CD4-positive, alpha-beta T cell (primary cell): Measurements from ENCODE around the gene PRKG1. TPM values are rescaled to one million over a fixed set of nuclear protein-coding genes. Genes with fewer than 3 reads are reported as not detected.

Experiments used
- ATAC-seq: fragments of 200-7000 bp; cut with Tn5 transposase; one replicate; pipeline ENCODE4 v1.10.0; 2022; ENCODE audit warnings: mild to moderate bottlenecking; ENCODE audit not compliant: poor library complexity
- CTCF ChIA-PET: fragments of 350-600 bp; sonication (Branson Sonifier 250); formaldehyde crosslinking; loops from one replicate; lab custom pipeline; 2021; ENCODE audit warnings: antibody characterized with exemption, inconsistent platforms; lab: Charles Lee
- POLR2A ChIA-PET: fragments of 350-600 bp; sonication (Branson Sonifier 250); formaldehyde crosslinking; loops from one replicate; lab custom pipeline; 2021; ENCODE audit warnings: antibody characterized with exemption, inconsistent platforms; lab: Charles Lee
- DNase-seq, 14 experiments: peaks; one replicate each; pipeline ENCODE4 v3.0.0-alpha.2; 2013 to 2020; ENCODE audit warnings: mixed read lengths in 2 of 14
- H3K27ac ChIP-seq, 2 donors: one replicate each; pipeline versions ENCODE4 v1.5.1 to v1.7.0; 2013; ENCODE audit warnings: low read length in 2 of 2, low read depth in 1 of 2, mild to moderate bottlenecking in 1 of 2
- H3K27me3 ChIP-seq, 2 experiments: 1 replicate in 1 of 2; 2 replicates in 1 of 2; pipeline versions ENCODE4 v1.6.1 to v1.7.0; 2013; ENCODE audit warnings: low read length in 2 of 2, control low read depth in 1 of 2, mild to moderate bottlenecking in 1 of 2, moderate library complexity in 1 of 2; ENCODE audit not compliant: insufficient read depth in 2 of 2, control insufficient read depth in 1 of 2
- H3K36me3 ChIP-seq: one replicate; pipeline ENCODE4 v1.6.1; 2013; ENCODE audit warnings: low read length, control low read depth; ENCODE audit not compliant: insufficient read depth
- H3K4me1 ChIP-seq: one replicate; pipeline ENCODE4 v1.6.1; 2013; ENCODE audit warnings: low read length, control low read depth; ENCODE audit not compliant: insufficient read depth
- H3K4me3 ChIP-seq: one replicate; pipeline ENCODE4 v1.5.1; 2013; ENCODE audit warnings: mild to moderate bottlenecking, low read length, moderate library complexity
- H3K9me3 ChIP-seq, 2 experiments: 1 replicate in 1 of 2; 2 replicates in 1 of 2; pipeline versions ENCODE4 v1.6.1 to v1.7.0; 2013; ENCODE audit warnings: low read length in 2 of 2, mild to moderate bottlenecking in 2 of 2, control low read depth in 1 of 2, moderate library complexity in 1 of 2; ENCODE audit not compliant: control insufficient read depth in 1 of 2, insufficient read depth in 1 of 2
- H3K27ac Mint-ChIP-seq: one replicate; pipeline ENCODE4 v1.8.0; 2020; ENCODE audit warnings: mixed read lengths
- H3K27me3 Mint-ChIP-seq: one replicate; pipeline ENCODE4 v1.8.0; 2021; ENCODE audit warnings: mixed read lengths
- H3K36me3 Mint-ChIP-seq: one replicate; pipeline ENCODE4 v1.8.0; 2021; ENCODE audit warnings: low read depth, mixed read lengths
- H3K4me1 Mint-ChIP-seq: one replicate; pipeline ENCODE4 v1.8.0; 2021; ENCODE audit warnings: low read depth, mixed read lengths
- H3K4me3 Mint-ChIP-seq: one replicate; pipeline ENCODE4 v1.8.0; 2020; ENCODE audit warnings: mild to moderate bottlenecking, mixed read lengths
- H3K9me3 Mint-ChIP-seq: one replicate; pipeline ENCODE4 v1.8.0; 2020; ENCODE audit warnings: mixed read lengths
- CTCF ChIP-seq: fragments of 200-600 bp; IDR thresholded peaks from one replicate; pipeline ENCODE4 v1.8.0; 2022; ENCODE audit warnings: antibody characterized with exemption, mild to moderate bottlenecking
- intact Hi-C, 2 experiments: fragments of 100-400 bp; cut with DNase I in 1 of 2; cut with micrococcal nuclease in 1 of 2; formaldehyde crosslinking; loops; one replicate each; pipeline versions ENCODE4 v1.15.1 to v1.9.0; 2023 to 2025; cut with DNase I, micrococcal nuclease
- total RNA-seq, 174 experiments: library from RNA in 2 of 174; stranded (reverse) in 2 of 174; gene quantifications; one replicate each; pipeline ENCODE4 v1.2.3 and lab custom pipeline; 2021 to 2026

PRKG1 gene
- total RNA-seq, 2 experiments from 2014 or later = 0.31 TPM; not detected in 1

GRCh38 chr10:51905032-51905431 lies 830.7 kb downstream of the PRKG1 start:
- Mint-ChIP-seq H3K36me3 (no peaks in the 10 kb centered on the region), H3K27me3 (peaks cover 4% of the 10 kb centered on the region), H3K27ac (no peak overlapping the region), H3K9me3 (no peaks in the 10 kb centered on the region), H3K4me1 (no peaks in the 10 kb centered on the region), H3K4me3 (no peak overlapping the region)
- no peak for ATAC-seq
- no peak for TF ChIP-seq CTCF
- intact Hi-C loops = no loop called here
- no peak for DNase-seq
- no peak overlapping the region for H3K4me3 ChIP-seq
- no peaks in the 10 kb centered on the region for H3K9me3 ChIP-seq
- CTCF ChIA-PET = interaction anchor here (0.8 kb wide), 1 partner anchor 11 kb away, joined by 3 read pairs; no protein-coding TSS in a partner anchor
- no peaks in the 10 kb centered on the region for H3K36me3 ChIP-seq
- H3K27me3 ChIP-seq = no peaks in the 10 kb centered on the region
- POLR2A ChIA-PET = no interaction called here
- no peak overlapping the region for H3K27ac ChIP-seq
- no peaks in the 10 kb centered on the region for H3K4me1 ChIP-seq

GRCh38 chr10:51907361-51907760 lies 833.1 kb downstream of the PRKG1 start:
- Histone ChIP-seq H3K4me1 (no peaks in the 10 kb centered on the region), H3K9me3 (no peaks in the 10 kb centered on the region), H3K27ac (no peak overlapping the region), H3K4me3 (no peak overlapping the region), H3K36me3 (no peaks in the 10 kb centered on the region), H3K27me3 (no peaks in the 10 kb centered on the region)
- Mint-ChIP-seq H3K4me1 (no peaks in the 10 kb centered on the region), H3K9me3 (no peaks in the 10 kb centered on the region), H3K27me3 (peaks cover 3% of the 10 kb centered on the region), H3K27ac (no peak overlapping the region), H3K36me3 (no peaks in the 10 kb centered on the region), H3K4me3 (no peak overlapping the region)
- TF ChIP-seq CTCF = no peak
- ChIA-PET CTCF (no interaction called here), POLR2A (no interaction called here)
- no peak for DNase-seq
- no peak for ATAC-seq
- intact Hi-C loops = no loop called here

GRCh38 chr10:51910189-51910588 lies 835.9 kb downstream of the PRKG1 start:
- no peaks in the 10 kb centered on the region for H3K27me3 ChIP-seq
- Mint-ChIP-seq H3K4me1 (no peaks in the 10 kb centered on the region), H3K36me3 (no peaks in the 10 kb centered on the region), H3K27me3 (no peaks in the 10 kb centered on the region), H3K4me3 (no peak overlapping the region), H3K9me3 (no peaks in the 10 kb centered on the region), H3K27ac (no peak overlapping the region)
- ATAC-seq (no peak), DNase-seq (no peak)
- H3K4me1 ChIP-seq = no peaks in the 10 kb centered on the region
- no peaks in the 10 kb centered on the region for H3K36me3 ChIP-seq
- POLR2A ChIA-PET = no interaction called here
- TF ChIP-seq CTCF = no peak
- no peak overlapping the region for H3K27ac ChIP-seq
- no peaks in the 10 kb centered on the region for H3K9me3 ChIP-seq
- CTCF ChIA-PET = no interaction called here
- intact Hi-C loops = no loop called here
- H3K4me3 ChIP-seq = no peak overlapping the region
